ENCODE data around the gene DDC.
"Not testable (repeated sequence)": the region's sequence is repeated elsewhere in the genome, so short reads cannot be mapped to it uniquely, and the experiment has no call there.

Gene DDC

DNA sequence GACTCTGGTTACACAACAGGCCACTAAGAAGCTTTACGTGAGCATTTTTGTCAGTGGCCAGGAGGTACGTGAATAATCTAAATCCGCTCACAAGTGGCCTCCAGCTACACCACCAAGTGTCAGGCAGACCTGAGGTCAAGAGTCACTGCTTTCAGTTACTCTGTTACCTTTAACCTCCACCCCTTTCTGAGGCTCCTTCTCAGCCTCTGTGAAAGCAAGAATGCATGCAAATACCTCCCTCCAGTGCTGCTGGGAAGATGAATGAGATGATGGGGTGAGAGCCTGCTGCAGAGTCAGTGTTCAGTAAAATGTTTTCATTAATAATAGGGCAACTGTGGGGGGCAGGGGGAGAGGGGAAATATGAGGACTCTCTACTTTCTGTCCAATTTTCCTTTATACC lies 11.2 kb downstream of the DDC start:
- no peak for DNase-seq

GRCh38 chr7:50552921-50553320 lies 12.3 kb downstream of the DDC start:
- DNase-seq: no peak

DNA sequence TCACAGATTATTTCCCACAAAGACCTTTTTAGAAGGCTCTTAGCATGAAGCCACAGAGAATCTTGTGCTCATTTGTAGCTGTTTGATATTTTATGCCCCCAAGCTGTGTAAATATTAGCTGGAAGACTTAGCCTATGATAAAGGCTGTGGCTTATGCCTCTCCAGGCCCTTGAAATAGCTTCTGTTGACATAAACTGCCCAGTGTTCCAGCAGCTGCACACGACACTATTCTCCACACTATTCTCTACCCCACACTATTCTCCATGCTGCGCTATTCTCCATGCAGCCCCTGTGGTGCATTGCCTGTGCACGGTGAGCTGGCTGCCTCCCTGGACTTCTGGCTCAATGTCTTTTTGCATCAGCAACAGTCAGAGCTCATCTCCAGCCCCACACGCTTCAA lies 13.1 kb downstream of the DDC start:
- DNase-seq: no peak

DNA sequence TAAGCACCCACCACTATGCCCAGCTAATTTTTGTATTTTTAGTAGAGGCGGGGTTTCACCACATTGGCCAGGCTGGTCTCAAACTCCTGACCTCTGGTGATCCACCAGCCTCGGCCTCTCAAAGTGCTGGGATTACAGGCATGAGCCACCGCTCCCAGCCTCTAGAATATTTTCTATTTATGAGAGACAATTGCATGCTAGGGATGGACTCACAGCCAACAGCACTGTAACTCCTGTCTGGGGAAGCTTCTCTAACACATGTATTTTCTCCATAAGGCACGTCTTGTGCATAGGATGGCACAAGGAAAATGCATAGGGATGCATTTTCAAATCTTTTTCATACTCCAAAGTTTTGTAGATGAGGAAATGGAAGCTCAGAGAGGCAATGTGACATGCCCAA lies 19.6 kb downstream of the DDC start:
- not testable (repeated sequence) for DNase-seq

DNA sequence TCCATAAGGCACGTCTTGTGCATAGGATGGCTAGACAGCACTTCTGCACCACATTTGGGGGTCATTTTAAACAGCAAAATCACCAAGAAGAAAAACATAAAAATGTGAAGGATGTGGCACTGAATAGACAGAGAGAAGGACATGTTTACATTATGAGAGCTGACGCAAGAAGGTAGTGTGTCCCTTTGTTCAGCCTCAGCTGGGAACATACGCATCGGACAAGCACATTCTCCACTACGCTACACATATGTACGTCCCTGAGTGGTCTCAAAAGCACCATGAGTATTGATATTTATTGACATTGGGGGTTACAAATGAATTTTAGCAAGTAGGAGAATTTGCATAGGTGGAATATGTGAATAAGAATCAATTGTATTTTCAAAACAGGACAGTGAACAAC lies 20.2 kb downstream of the DDC start:
- no peak for DNase-seq

DNA sequence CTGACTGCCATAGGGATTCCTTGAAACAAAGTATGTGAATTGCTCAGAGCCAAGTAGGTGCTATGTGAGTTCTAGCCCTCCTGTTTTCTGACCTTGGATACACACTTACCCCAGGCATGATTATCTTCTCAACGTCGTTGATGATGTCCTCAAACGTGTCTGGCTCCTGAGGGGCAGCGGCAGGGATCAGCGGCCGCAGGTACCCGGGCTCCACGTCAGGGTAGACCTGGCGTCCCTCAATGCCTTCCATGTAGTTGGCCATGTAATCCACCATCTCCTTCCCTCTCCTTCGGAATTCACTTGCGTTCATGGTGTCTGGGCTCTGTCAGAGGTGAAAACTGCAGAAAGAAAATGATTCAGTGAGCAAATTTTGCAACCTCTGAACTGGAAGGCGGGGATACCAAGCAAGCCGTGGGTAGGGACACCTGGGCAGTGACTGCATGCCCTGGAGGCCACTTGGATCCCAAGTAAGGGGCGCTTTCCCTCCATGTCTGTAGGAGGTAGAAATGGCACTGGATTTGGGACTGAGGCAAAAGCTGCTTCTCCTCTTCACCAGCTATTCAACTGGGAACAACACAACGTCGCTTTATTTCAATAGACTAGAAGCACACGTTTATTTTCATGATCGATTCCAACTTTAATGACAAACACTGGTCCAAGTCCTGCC lies 21.3 kb downstream of the DDC start:
- no peak for DNase-seq

- DNase-seq: no peak
These were observed 23.1 kb downstream of the DDC start for GRCh38 chr7:50542132-50542531.

- DNase-seq: no peak
These were observed 24.2 kb downstream of the DDC start for GRCh38 chr7:50540785-50541579.

DNA sequence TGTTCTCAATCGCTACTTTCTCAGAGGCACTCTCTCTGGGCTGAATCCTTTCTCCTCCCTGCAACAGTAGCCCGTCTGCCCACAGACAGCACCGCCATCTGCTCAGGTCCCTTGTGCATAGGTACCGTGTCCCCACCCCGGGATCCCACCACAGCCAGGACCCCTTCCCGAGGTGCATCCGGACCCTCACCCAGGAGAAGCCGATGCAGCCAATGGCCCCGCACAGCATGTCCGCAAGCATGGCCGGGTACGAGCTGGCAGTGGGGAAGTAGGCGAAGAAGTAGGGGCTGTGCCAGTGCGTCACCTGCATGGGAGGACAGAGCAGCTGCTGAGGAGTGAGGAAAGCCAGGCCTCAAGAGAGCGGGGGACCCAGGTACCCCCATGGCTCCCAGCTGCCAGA lies 25.5 kb downstream of the DDC start:
- DNase-seq: no peak

- DNase-seq: no peak
These were observed 26.7 kb downstream of the DDC start for GRCh38 chr7:50538478-50538877.

GRCh38 chr7:50537417-50537816 lies 27.8 kb downstream of the DDC start:
- no peak for DNase-seq

DNA sequence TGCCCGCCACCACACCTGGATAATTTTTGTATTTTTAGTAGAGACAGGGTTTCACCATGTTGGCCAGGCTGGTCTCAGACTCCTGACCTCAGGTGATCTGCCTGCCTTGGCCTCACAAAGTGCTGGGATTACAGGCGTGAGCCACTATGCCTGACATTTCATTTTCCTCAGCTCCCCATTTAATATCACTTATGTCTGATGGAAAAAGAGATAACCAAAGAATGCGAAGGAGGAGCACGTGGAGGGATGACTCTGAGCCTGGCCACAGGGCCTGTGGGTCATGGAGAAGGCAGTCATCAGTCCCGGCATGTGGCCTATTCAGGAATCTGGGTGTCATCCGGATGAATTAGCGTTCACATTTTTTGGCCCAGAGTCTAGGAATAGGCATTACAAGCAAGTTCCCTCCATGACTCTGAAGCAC lies 29.9 kb downstream of the DDC start:
- not testable (repeated sequence) for DNase-seq

DNA sequence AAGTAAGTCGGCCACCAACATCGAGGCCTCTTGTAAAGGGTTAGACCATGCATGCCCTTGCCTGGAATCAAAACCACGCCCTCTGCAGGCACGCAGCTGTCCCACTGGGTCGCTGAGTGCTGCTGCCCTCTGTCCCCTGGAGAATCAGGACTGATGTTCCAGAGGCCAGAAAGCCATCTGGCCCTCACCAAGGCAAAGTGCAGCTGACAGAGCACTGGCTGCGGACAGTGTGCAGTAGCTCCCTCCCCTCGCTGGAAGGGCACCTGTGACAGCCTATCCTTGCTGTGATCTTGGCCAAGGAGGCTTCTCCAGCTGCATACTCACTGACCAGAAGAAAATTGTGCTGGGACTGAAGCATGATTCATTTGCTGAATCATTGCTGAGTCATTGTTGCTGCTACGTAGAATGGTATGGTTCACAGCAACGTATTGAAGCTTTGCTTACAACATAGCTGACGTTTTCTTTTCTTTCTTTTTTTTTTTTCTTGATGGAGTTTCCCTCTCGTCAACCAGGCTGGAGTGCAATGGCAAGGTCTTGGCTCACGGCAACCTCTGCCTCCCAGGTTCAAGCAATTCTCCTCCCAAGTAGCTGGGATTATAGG lies 30.4 kb downstream of the DDC start:
- DNase-seq: no peak

DNA sequence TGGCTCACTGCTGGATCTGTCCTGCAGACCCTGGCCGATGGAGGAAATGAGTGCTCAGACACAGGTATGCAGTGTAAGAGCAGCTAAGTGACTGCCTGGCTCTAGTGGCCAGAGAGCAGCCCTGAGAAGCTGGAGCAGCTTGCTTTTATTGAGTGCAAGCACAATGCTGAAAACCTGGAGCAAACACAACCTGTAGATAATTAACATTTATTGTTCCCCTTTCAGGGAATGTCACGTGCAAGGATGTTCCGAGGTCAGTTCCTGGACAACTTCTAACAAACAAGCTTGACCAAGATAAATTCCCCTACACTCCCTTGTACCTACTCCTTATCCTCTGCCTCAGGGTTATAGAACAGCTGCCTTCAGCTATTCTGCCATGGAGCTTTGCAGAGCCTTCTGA lies 31.3 kb downstream of the DDC start:
- DNase-seq: no peak

DNA sequence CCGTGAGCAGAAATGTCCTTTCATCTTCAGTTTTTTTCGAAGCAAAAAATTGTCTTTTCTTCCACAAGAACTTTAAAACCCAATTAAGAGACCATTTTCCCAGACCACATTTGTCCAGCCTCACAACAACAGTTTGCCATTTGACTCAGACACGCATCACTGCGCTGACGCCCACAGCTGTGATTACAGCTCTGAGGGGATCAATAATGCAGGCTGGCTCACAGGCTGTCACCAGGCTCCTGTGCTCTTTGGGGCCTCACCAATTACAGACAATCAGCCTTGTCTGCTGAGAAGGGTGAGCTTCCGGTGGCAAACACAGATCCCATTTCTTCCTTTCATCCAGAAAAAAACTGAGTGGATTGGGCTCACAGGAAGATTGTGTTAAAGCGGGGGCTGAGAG lies 33.3 kb downstream of the DDC start:
- DNase-seq: no peak

DNA sequence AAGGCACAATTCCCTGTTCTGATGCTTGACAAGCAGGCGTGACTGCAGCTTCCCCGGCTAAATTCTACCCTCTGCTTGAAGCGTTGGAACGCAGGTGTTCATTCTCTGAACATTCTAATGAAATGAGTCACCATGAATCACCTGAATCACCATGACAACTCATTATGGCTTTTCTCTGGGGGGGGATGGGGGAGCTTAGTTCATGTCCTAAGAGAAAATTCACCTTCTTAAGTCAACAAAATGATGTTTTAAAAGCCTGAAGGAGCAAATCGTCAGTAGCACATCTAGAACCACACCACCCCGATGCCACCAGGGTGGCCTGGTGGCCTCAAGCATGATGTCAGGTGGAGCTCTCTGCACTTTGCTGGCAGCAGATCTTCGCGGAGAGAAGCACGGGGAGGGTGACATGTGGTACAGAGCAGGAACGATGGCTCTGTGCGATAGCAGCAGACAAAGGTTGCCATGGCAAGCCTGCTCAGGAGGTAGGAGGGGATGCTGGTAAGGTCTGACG lies 33.7 kb downstream of the DDC start:
- no peak for DNase-seq

- no peak for DNase-seq
These were observed 34.4 kb downstream of the DDC start for GRCh38 chr7:50530766-50531165.

DNA sequence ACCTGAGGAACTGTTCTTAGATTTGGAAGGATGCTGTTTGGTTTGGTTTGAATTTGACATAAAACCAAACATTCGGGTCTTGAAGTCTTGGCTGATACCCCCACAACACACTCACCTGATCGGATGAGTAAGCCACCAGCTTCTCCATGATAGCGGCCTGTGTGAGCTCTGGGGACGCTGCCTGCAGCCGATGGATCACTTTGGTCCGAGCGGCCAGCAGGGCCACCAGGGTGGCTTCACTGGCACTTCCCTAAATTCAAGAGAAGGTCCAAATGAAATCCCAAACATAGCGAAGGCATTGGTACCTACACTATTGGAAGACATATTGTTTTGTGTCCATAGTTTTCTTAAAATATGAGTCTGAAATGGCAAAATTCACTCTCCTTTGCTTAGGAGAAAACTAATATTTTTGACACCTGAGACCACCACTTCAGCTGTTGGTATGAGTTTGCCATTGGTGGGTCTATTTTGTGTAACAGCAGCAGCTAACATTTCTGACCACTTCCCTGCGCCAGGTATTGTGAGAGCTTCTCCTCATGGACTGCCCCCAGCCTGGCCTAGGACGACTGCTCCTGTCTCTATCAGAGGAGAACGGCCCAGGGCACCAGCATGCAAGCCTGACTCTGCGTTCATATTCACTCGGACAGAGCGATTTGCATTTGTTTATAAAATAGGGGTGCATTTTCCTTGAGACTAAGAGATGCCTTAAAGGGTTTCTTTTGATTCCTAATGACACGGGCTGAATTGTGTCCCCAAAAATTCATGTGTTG lies 35.9 kb downstream of the DDC start:
- no peak for DNase-seq

GRCh38 chr7:50528266-50529092 lies 36.7 kb downstream of the DDC start:
- no peak for DNase-seq

- DNase-seq: not testable (repeated sequence)
These were observed 45.9 kb downstream of the DDC start for GRCh38 chr7:50519350-50519749.

DNA sequence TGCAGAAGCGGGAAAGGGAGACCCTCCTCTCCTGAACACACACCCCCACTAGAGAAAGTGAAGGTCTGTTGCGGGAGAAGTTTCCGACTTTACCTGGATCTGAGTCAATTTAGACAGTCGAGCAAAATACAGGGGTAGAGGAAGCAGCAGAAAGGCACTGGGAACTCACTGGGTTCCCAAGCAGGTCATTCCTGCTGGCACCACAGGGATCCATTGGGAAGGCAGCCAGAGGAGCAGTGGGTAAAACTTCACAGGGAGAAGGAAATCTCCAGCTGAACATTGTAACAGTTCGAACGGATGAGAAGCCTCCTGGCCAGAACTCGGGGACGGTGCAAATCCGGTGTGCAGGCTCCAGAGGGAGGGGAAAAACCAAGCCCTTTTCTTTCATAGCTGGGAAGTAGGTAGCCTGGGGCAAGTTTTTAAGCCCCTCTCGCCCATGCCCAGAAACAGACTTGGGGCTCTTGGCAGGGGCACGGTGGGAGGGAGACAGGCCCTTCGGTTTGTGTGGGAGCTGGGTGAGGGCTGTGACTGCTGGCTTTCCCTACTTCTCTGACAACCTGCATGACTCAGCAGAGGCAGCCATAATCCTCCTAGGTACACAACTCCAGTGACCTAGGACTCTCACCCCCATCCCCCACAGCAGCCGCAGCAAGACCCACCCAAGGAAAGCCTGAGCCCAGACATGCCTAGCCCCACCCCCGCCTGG lies 51.9 kb downstream of the DDC start:
- no peak for DNase-seq

DNA sequence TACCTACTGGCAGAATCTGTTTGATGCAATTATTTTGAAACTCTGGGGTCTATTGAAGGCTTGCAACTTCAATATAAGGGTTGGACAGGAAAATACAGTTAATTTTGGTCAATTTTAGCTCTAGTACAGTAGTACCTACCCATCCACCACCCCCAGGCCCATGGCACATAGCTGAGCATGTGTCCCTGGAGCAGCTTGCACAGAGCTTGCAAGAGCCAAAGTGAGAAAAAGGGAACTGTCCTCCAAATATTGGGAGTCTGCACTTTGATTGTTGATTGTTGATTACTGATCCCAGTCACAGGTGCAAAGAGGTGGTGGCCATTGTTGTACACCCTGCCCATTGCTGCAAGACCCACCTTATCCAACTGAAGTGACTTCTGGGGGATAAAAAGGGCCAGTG lies 52.8 kb downstream of the DDC start:
- no peak for DNase-seq
